Upper lobe of left lung (tissue), 4 donors: ENCODE data around the gene DIDO1.

Source experiments
- CTCF ChIP-seq, 6 experiments: fragments of 450-650 bp in 4 of 6; fragments of 200-600 bp in 2 of 6; sonication (generic) in 2 of 6; IDR thresholded peaks; one replicate each; pipeline ENCODE4 v1.5.1; 2016 to 2019; ENCODE audit warnings: antibody characterized with exemption in 6 of 6
- EP300 ChIP-seq, 4 donors: sonication (generic); formaldehyde crosslinking; IDR thresholded peaks; one replicate each; pipeline ENCODE4 v1.5.1; 2017; ENCODE audit warnings: antibody characterized with exemption in 4 of 4, control low read depth in 2 of 4
- POLR2A ChIP-seq, 4 donors: fragments of 450-650 bp; IDR thresholded peaks; one replicate each; pipeline ENCODE4 v1.5.1; 2016 to 2017; ENCODE audit warnings: antibody characterized with exemption in 4 of 4, mild to moderate bottlenecking in 2 of 4

GRCh38 chr20:62894261-62894660, 32.0 kb downstream of the DIDO1 start:
- TF ChIP-seq CTCF (IDR thresholded peaks at IDR 0.05) (no peak), EP300 (IDR thresholded peaks at IDR 0.05) (no peak), POLR2A (IDR thresholded peaks at IDR 0.05) (no peak)
